ENCODE results near the gene ANXA2R. TPM values are rescaled to one million over a fixed set of nuclear protein-coding genes. Genes with fewer than 3 reads are reported as not detected.

Gene ANXA2R
- total RNA-seq, 1 experiment from 2014 or later, result 0.20 TPM

GRCh38 chr5:42994246-42994554, 45.9 kb downstream of the ANXA2R start:
- H2BK20ac ChIP-seq (ENCODE audit: low read depth, low read length, poor library complexity, severe bottlenecking), result no peak overlapping the region
- no peak overlapping the region for H3K14ac ChIP-seq (ENCODE audit: insufficient read depth, low read length)
- no peak for TF ChIP-seq CTCF (conservative IDR thresholded peaks at IDR 0.05)
- H3K27ac ChIP-seq (ENCODE audit: insufficient read length, low read depth, low read length), result no peak overlapping the region
- no peak overlapping the region for H3T11ph ChIP-seq (ENCODE audit: low read length)
- H3K23me2 ChIP-seq (ENCODE audit: insufficient read length, low read depth, low read length, poor library complexity, severe bottlenecking), result peaks cover 12% of the 10 kb centered on the region
- H4K20me1 ChIP-seq (ENCODE audit: control insufficient read depth, insufficient read depth, insufficient read length), result no peaks in the 10 kb centered on the region
- Mint-ChIP-seq H3K4me3 (peak overlapping the region in 1 of 2 experiments; percentile 44; a peak in 2 of 5 replicates), H3K27me3 (ENCODE audit: low read depth) (peaks cover 99% of the 10 kb centered on the region), H3K9me3 (peaks cover 15 to 26% of the 10 kb centered on the region in 2 experiments), H3K27ac (no peak overlapping the region), H3K4me1 (peaks cover 8 to 21% of the 10 kb centered on the region in 2 experiments), H3K36me3 (ENCODE audit: insufficient read depth in 1 of 3, low read depth in 3 of 3) (peaks cover 0 to 5% (median 2%) of the 10 kb centered on the region in 3 experiments; a peak in 3 of 7 replicates)
- peaks cover 80% of the 10 kb centered on the region for H3K27me3 ChIP-seq (ENCODE audit: insufficient read depth, low read length)
- H3K18ac ChIP-seq (ENCODE audit: insufficient read length, low read depth, low read length), result no peak overlapping the region
- H4K8ac ChIP-seq (replicated peaks; ENCODE audit: insufficient read length, low read depth, low read length), result no peak overlapping the region
- H2AFZ ChIP-seq (ENCODE audit: low read length), result no peak overlapping the region
- no peak overlapping the region for H4K91ac ChIP-seq (ENCODE audit: insufficient read length, low read depth, low read length)
- H2AK5ac ChIP-seq (ENCODE audit: insufficient read length, low read length), result no peak overlapping the region
- WGBS (ENCODE audit: extremely low coverage, insufficient read length, low lambda C conversion rate), result no CpG with 5 or more reads among the region's 6 CpGs
- H3K79me1 ChIP-seq (ENCODE audit: insufficient read depth, low read depth, low read length, poor library complexity, severe bottlenecking), result no peaks in the 10 kb centered on the region
- H3K4me2 ChIP-seq (ENCODE audit: insufficient read depth, insufficient read length, low read length), result no peak overlapping the region
- no peak overlapping the region for H3K9ac ChIP-seq (ENCODE audit: extremely low read depth, insufficient read length, low read length)
- no peak overlapping the region for H3K56ac ChIP-seq (ENCODE audit: insufficient read length, low read depth, low read length)
- H3K79me2 ChIP-seq (ENCODE audit: insufficient read depth, low read length), result no peaks in the 10 kb centered on the region
- no peak overlapping the region for H2BK15ac ChIP-seq (ENCODE audit: low read depth, low read length)
- no peak overlapping the region for H2BK12ac ChIP-seq (ENCODE audit: insufficient read length, low read depth, low read length)
- H3K9me3 ChIP-seq (ENCODE audit: control insufficient read depth, low read depth, low read length), result no peaks in the 10 kb centered on the region
- no peak overlapping the region for H4K5ac ChIP-seq (ENCODE audit: insufficient read length, low read depth, low read length)
- H3K4ac ChIP-seq (ENCODE audit: low read depth, low read length), result no peak overlapping the region
- no peaks in the 10 kb centered on the region for H3K4me1 ChIP-seq (ENCODE audit: insufficient read depth, low read length)
- no peak overlapping the region for H2BK120ac ChIP-seq (ENCODE audit: low read depth, low read length, poor library complexity, severe bottlenecking)
- H2BK5ac ChIP-seq (ENCODE audit: insufficient read length, low read length), result no peak overlapping the region
- no peak for DNase-seq
- no peak overlapping the region for H3K23ac ChIP-seq (ENCODE audit: insufficient read length, low read depth, low read length)

All from H9 (cell line).